ENCODE results near the gene GXYLT2.

The GXYLT2 gene

GRCh38 chr3:72847751-72848702 is 39.8 kb upstream of the GXYLT2 start, which contains the start of gene SHQ1 (continued):
- TF ChIP-seq ZNF121 (tag by site-specific recombination; IDR thresholded peaks at IDR 0.05) (no peak), GLIS2 (tag by site-specific recombination; IDR thresholded peaks at IDR 0.05) (no peak), ZNF391 (tag by site-specific recombination; IDR thresholded peaks at IDR 0.05; ENCODE audit: borderline replicate concordance, low read depth) (no peak), ZNF114 (tag by site-specific recombination; IDR thresholded peaks at IDR 0.05) (no peak), ZIC2 (tag by site-specific recombination; IDR thresholded peaks at IDR 0.05) (no peak), ZNF660 (tag by site-specific recombination; IDR thresholded peaks at IDR 0.05) (no peak), ZNF692 (tag by site-specific recombination; IDR thresholded peaks at IDR 0.05) (no peak), KLF9 (tag by site-specific recombination; IDR thresholded peaks at IDR 0.05; ENCODE audit: low read depth) (peak; percentile 76), ZBTB49 (tag by site-specific recombination; IDR thresholded peaks at IDR 0.05; ENCODE audit: low read depth) (no peak), ZNF558 (tag by site-specific recombination; IDR thresholded peaks at IDR 0.05) (no peak), ZNF394 (tag by site-specific recombination; IDR thresholded peaks at IDR 0.05; ENCODE audit: borderline replicate concordance) (no peak; the same call in 1 of the 2 replicates), KLF1 (tag by site-specific recombination; IDR thresholded peaks at IDR 0.05) (peak; percentile 39), ZNF76 (tag by site-specific recombination; IDR thresholded peaks at IDR 0.05; ENCODE audit: borderline replicate concordance, low read depth) (no peak), ZNF19 (tag by site-specific recombination; IDR thresholded peaks at IDR 0.05; ENCODE audit: low read depth) (no peak), ZNF600 (tag by site-specific recombination; IDR thresholded peaks at IDR 0.05) (0 out of 2 replicates have a peak, but pooled peaks have one; percentile 37), MEIS1 (CRISPR knock-in tag; IDR thresholded peaks at IDR 0.05; ENCODE audit: borderline replicate concordance) (no peak), ZSCAN23 (tag by site-specific recombination; IDR thresholded peaks at IDR 0.05) (no peak), ZNF350 (tag by site-specific recombination; IDR thresholded peaks at IDR 0.05) (no peak), WT1 (tag by site-specific recombination; IDR thresholded peaks at IDR 0.05) (no peak), EGR2 (tag by site-specific recombination; IDR thresholded peaks at IDR 0.05; ENCODE audit: low read depth) (peak; percentile 71), ZNF155 (tag by site-specific recombination; IDR thresholded peaks at IDR 0.05) (no peak), ZBTB26 (tag by site-specific recombination; optimal IDR thresholded peaks at IDR 0.05) (peak; percentile 89), ZEB2 (tag by site-specific recombination; IDR thresholded peaks at IDR 0.05) (peak; percentile 58; the same call in 1 of the 2 replicates), PBX3 (CRISPR knock-in tag; IDR thresholded peaks at IDR 0.05) (peak; percentile 40; the same call in 1 of the 2 replicates), PRDM4 (tag by site-specific recombination; IDR thresholded peaks at IDR 0.05) (no peak), ZNF37A (tag by site-specific recombination; IDR thresholded peaks at IDR 0.05) (no peak), ZNF157 (tag by site-specific recombination; IDR thresholded peaks at IDR 0.05) (no peak), KLF7 (tag by site-specific recombination; IDR thresholded peaks at IDR 0.05; ENCODE audit: borderline replicate concordance) (no peak), SP7 (tag by site-specific recombination; IDR thresholded peaks at IDR 0.05) (peak; percentile 27; the same call in 1 of the 2 replicates)

Measured in HEK293 (cell line).